ENCODE data around the gene NBAS.

DNA sequence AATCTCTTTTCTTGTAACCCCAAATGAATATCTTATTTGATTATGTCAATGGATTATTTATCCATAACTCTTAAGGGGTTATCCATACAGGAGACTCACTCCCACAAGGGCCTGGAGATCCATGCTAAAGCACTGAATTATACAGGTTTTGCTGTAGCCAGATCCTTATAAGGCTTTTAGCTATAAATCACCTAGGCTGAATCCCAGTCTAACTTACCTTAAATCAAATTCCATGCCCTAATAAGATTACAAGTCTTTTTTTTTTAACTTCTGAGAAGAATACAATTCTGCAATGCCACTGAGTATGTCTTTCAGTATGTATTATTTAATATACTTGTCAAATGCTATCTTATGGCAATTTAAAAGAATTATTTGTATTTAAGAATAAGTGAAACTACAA lies 340.5 kb downstream of the NBAS start:
- TF ChIP-seq EZH2 (IDR thresholded peaks at IDR 0.05; ENCODE audit: low read depth), result no peak
- TF ChIP-seq, protein P1, sequence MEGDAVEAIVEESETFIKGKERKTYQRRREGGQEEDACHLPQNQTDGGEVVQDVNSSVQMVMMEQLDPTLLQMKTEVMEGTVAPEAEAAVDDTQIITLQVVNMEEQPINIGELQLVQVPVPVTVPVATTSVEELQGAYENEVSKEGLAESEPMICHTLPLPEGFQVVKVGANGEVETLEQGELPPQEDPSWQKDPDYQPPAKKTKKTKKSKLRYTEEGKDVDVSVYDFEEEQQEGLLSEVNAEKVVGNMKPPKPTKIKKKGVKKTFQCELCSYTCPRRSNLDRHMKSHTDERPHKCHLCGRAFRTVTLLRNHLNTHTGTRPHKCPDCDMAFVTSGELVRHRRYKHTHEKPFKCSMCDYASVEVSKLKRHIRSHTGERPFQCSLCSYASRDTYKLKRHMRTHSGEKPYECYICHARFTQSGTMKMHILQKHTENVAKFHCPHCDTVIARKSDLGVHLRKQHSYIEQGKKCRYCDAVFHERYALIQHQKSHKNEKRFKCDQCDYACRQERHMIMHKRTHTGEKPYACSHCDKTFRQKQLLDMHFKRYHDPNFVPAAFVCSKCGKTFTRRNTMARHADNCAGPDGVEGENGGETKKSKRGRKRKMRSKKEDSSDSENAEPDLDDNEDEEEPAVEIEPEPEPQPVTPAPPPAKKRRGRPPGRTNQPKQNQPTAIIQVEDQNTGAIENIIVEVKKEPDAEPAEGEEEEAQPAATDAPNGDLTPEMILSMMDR (conservative IDR thresholded peaks at IDR 0.05), result no peak
